Measurements from ENCODE around the gene ZNF683.
"Not testable (repeated sequence)": the region's sequence is repeated elsewhere in the genome, so short reads cannot be mapped to it uniquely, and the experiment has no call there.

Gene ZNF683

DNA sequence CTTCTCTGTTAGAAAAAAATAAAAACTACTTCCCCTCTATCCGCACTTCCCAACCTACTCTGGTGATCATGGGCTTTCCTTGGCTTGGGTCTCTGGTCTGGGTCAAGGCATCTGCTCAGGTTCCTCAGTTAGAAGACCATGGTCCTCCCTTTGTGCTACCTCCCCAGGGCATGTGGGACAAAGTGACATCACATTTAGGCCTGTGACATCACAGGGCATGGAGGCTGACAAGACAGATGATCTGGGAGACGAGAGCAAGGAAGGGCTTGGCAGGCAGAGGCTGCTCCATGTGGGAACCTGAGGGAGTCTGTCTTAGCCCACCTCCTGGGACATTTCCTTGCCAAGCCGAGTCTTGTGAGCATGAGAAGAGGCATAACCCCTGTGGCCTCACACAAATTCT lies at the start of gene ZNF683:
ZNF683 (minus strand) TSS at position 140 of the 400 bp plus-strand sequence. CDS start 4,179 bp downstream, outside the sequence.
- not testable (repeated sequence) for DNase-seq

DNA sequence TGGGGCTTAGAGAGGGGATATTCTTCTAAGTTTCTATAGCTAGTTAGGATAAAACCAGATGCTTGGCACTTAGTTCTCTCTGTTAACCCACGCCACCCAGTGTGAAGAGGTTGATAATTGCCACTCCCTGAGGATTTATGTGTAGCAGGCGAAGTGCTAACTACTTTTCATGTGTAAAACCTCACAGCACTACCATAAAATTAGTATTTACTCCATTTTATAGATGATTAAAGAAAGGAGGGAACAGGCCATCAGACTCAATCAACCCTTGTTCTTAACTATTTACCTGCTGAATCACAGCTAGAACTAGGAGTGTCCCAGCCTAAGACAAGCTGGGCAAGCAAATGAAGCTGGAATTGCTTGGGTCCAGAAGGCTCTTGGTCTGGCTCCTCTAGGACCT lies 46.9 kb upstream of the ZNF683 start:
- DNase-seq = no peak

DNA sequence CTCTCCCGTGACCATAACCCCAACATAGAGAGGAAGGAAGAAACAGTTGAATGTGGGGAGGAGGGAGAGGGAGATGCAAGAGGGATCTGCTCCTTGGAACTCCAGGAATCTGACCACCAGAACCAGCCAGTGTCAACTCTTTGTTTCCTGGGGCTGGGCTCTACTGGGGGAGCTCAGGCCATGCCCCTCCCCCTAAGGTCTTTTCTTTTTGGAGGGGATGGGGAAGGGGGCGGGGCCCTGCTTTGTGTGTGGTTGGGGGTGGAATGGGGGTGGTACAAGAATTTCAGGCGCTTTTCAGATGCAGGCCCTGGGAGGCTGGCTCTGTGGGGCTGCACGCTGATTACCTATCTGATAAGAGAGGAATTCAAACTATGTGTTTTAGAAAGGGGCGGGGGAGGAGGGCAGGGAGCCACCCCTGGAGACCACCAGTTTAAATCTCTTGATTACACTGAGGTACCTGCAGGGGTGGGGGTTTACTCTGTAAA lies 46.4 kb upstream of the ZNF683 start:
- DNase-seq = no peak

DNA sequence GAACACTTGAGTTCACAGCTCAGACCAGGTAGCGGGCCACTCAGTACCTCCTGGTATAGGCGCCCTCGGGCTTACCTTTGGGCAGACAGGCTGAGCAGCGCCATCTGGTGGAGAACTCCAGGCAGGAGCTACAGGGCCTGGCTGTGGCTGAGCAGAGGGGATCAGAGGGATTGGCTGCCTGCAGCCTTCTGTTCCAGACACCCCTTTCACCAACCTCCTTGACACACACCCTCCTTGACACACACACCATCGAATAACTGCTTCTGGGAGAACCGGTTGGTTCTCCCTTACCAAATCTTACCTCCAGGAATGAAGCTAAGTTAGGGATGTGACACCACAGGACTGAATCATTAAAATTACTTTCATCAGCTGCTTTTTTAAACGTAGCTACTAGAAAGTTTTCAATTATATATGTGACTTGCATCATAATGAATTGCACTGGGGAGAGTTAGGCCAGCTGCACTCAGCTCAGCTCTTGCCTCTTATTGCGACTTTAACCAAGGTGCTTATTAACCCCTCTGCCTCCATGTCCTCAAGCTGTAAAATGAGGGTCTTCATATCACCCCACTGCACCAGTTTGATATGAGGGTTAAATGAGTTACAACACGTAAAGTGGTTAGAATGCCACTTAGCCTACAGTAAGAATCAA lies 44.7 kb upstream of the ZNF683 start:
- peak; percentile 87 for DNase-seq

DNA sequence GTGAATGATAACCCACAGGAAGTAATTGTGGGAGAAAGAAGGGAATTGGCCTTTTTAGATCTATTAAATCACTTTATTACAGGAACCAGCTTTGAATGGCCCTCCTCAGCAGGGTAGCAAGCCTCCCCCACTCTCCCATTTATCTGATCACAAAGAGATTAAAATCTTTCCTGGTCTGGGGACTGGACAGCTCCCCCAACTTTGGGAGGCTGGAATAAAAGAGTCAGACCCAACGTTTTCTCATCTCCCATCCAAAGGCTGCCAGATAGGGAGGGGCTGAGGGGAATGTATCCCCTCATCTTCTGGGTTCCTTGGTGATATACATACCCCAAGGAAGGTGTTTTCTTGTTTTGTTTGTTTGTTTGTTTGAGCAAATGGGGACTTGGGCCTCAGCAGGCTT lies 40.5 kb upstream of the ZNF683 start:
- DNase-seq = no peak

DNA sequence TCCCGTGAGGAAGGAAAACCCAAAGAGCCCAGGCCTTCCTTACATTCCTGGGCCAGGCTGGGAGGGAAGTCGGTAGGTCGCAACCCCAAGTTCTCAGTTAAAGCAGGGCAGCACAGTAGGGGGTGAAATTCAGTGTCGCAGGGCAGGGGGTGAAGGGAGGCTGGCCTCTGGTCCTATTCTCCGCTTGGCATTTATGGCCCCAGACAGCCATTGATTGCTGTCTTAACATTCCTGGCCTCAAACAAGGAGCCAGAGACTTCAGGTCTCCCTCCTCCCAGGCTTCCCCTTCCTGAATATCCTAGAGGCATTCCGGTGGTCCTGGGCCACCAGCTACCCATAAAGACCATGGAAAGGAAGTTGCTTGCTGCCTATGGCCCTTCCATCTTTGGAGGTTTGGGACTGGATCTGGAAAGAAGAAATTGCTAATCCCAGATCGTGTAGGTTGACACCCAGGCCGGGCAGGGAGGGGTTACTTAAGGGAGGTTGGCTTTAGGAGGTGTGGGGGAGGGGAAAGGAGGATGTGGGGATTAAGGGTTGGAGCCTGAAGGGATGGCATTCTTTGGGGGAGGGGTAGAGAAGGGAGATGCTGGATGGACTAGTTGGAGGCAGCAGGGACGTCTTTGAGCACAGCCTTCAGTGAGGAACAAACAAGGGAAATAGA lies 39.8 kb upstream of the ZNF683 start:
- DNase-seq = no peak

DNA sequence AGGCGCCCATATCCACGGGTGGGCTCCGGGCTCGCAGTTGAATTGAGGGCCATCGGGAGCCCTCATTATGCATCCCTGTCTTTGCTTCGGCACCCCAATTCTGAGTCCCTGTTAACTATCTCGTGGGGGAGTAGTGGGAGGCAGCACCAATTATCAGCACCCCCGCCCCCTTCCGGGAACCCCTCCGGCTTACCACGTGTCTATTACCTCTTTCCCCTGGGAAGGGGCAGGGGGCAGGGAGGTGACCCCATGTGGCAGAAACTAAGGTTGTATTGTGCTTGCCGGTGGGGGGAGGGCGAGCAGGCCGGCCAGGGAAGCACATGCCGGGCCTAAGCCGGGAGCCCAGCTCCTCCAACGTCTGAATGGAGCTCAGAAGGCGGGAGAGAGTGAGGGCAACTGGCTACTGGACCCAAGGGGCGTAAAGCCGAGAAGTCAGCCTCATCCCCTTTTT lies 39.1 kb upstream of the ZNF683 start:
- DNase-seq = no peak

DNA sequence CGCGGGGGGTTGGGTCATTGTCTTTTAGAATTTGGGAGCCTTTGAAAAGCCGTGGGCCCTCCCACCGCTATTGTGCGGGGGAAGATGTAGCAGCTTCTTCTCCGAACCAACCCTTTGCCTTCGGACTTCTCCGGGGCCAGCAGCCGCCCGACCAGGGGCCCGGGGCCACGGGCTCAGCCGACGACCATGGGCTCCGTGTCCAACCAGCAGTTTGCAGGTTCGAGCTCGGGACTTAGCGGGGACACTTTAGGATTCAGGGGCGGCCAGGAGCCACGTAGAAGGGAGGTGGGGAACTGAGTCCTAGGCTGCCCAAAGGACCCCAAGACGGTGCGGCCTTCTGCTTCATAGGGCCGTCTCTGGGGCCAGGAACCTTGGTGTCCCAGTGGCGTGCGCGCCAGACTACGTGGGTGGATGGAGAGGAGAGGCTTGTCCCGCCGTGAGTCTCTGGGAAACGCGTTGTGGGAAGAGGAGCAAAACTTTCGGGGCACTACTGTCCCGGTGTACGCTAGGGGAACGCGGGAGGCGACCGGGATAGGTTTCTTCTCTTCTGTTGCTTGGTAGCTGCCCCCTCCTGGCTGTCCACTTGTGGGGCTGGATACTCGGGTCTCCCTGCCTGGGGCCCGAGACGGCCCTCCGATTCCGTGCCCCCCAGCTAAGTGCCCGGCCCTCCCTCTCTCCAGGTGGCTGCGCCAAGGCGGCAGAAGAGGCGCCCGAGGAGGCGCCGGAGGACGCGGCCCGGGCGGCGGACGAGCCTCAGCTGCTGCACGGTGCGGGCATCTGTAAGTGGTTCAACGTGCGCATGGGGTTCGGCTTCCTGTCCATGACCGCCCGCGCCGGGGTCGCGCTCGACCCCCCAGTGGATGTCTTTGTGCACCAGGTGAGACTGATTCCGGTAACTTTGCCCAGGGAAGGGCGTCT lies 38.4 kb upstream of the ZNF683 start, which contains the start of gene LIN28A:
LIN28A (plus strand) TSS at position 112 of the 918 bp plus-strand sequence; CDS start at position 187, 75 bp downstream.
- DNase-seq = no peak

DNA sequence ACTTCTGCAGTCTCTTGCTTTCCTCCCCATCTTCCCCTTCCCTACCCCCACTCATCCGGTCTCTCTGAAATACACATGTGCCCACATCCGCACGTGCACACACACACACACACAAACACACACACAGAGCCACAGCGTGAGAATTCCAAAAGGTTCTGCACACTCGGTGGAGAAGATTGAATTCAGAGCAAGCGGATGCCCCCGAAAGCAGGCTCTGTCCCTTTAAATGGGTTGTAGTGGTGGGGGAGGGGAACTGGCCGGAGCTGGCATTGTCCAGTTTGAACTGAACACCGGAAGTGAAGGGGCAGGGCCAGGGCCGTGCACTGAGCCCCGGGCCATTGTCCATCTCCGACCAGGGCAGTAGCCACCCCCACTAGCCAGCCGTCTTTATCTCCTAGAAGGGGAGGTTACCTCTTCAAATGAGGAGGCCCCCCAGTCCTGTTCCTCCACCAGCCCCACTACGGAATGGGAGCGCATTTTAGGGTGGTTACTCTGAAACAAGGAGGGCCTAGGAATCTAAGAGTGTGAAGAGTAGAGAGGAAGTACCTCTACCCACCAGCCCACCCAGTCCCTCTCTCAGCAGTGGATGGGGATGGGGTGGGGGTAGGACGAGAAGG lies 36.7 kb upstream of the ZNF683 start:
- DNase-seq = no peak

DNA sequence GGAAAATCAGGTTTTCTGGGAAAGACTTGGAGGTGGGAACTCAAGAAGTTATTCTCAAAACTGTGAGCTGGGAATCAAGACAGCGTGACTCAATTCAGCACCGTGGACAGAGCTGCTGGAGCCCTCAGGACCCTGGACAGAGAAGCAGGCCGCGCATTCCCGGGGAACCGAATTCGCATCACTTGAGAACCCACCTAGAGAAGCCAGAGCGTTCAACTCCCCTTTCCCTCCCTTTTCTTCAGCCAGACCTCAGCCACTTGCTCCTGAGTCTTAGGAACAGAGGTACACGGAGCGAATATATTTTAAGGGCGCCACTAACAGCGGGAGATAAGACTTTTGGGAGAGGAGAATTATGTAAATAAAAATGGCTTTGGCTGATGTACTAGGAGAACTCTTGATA lies 36.1 kb upstream of the ZNF683 start:
- peak; percentile 82 for DNase-seq

DNA sequence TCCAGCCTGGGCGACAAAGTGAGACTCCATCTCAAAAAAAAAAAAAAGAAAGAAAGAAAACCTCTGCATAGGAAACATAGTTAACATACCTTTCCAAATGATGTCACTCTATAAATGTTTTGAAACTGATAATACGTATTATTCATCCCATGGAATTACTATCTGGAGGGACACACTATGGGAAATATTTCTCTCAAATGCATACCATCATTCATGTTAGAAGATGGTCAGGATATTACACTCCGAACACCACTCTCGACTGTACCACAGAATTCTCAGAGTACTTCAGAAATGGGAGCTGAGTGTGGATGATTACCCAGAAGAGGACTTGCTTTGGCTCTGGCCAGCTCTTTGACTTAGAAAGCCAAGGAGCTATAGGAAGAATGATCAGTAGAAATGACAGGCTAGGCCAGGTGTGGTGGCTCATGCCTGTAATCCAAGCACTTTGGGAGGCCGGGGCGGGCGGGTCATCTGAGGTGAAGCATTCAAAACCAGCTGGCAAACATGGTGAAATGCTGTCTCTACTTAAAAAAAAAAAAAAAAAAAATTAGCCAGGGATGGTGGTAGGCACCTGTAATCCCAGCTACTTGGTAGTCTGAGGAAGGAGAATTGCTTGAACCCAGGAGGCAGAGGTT lies 32.8 kb upstream of the ZNF683 start:
- no peak for DNase-seq

DNA sequence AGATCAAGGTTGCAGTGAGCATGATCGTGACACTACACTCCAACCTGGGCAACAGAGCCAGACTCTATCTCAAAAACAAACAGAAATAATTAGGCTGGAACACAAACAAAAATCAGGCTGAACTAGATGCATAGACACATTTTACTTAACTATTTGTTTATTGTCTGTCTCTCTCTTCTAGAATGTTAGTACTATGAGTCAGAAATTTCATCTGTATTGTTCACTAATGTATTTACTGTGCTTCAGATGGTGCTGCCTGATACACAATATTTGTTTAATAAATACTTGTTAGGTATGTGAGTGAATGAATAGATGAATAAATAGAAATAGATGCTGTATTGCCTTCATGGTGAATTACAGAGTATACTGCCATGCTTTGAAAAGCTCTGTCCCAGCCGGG lies 32.1 kb upstream of the ZNF683 start:
- no peak for DNase-seq

DNA sequence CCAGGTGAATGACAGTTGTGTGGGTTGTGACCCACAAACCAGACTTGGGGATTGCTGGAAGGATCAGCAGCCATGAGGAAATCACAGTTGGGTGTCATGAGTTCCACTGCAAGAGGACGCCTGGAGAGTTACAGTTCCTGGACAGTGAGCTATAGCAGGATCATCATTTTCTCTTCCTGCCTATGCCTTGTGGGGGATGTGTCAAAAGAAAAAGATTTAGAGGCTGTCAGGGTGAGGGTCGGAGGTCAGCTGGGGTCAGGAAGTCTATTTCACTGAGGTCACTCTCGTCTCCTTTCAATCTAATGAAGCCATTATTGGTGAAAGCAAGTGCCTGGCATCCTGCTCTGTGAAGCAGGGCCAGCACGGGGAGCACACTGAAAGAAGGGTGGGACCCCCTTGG lies 31.1 kb upstream of the ZNF683 start:
- DNase-seq = no peak

DNA sequence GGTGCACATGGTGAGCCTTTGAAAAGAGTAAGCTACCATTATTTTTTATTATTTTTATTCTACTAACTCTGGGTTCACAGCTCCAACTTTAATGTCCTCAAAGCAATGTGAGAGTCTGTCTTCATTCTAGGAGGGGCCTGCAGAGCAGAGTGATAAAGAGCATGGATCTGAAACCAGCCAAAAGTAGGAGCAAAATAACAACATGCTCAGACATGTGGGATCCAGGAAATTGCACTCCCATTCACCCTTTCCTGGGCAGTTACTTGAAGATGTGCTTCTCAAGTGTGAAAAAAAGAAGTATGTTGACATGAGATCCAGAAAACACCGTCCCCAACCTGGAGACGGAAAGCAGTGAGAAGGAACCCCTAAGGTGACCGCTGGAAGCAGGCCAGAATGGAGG lies 29.3 kb upstream of the ZNF683 start:
- no peak for DNase-seq

DNA sequence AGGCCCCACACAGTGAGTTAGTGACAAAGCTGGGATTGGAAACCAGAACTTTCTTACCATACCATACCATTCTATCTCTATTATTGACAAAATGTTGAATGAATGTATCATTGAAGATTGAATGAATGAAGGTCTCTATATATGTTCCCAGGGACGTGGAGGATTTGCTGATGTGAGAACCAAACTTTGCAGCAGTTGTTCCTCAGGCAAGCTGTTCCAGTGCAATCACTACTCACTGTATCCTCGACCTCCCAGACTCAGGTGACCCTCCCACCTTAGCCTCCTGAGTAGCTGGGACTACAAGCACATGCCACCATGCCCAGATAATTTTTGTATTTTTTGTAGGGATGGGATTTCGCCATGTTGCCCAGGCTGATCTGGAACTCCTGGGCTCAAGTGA lies 26.5 kb upstream of the ZNF683 start:
- no peak for DNase-seq

DNA sequence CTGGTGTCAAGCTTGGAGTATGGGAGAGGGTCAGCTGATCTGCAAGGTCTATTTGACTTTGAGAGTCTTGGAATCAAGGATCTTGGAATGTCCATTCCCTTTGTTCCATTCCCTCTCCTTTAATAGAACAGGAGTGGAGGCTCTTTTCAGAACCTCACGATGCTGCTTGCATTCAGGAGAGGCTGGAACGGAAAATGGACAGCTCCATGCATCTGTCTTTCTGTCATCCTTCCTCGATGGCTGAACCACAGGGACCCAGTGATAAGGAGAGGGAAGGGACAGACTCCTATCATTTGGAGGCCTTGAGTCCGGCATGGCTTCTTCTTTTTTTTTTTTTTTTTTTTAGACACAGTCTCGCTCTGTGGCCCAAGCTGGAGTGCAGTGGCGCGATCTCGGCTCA lies 23.2 kb upstream of the ZNF683 start:
- DNase-seq = no peak

DNA sequence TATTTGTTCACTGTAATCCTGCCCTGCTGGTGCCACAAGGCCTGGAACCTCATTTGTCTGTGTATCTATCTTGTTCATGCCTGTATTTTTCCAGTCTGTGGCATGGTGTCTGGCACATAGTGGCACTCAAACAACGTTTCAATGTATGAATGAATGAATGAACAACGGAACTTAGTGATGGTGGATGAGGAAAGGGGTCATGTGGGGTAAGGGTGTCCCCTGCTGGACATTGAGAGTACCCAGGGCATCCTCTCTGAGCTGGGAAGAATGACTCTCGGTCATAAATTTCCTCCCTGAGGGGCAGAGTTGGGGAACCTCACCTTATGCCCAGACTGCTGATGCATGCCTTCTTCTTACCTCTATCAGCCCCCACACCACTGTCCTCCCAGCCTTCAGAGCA lies 18.9 kb upstream of the ZNF683 start:
- peak; percentile 71 for DNase-seq

DNA sequence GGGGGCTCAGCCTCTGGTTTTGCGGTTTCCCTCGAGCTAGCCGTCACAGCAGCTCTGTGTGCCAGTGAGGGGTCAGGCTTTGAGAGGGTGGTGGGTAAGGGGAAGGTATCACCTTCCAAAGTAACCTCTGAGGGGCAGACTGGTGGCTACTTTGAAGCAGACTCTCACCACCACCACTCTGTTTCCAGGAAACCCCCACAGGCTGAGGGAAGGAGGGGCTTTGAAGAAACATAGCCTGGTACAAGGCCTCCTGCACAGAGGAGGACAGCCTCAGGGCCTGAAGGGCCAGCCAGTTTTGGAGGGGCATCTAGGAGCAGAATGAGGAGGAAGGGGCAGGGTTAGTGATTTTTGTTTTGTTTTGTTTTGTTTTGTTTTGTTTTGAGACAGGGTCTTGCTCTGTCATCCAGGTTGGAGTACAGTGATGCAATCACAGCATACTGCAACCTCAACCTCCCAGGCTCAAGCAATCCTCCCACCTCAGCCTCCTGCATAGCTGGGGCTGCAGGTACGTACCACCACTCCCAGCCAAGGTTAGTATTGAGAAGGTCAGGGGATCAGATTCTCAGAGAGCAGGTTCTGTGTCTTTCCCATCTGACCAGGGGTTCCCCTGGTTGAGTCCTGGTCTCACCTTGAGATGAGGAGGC lies 17.2 kb upstream of the ZNF683 start:
- no peak for DNase-seq

DNA sequence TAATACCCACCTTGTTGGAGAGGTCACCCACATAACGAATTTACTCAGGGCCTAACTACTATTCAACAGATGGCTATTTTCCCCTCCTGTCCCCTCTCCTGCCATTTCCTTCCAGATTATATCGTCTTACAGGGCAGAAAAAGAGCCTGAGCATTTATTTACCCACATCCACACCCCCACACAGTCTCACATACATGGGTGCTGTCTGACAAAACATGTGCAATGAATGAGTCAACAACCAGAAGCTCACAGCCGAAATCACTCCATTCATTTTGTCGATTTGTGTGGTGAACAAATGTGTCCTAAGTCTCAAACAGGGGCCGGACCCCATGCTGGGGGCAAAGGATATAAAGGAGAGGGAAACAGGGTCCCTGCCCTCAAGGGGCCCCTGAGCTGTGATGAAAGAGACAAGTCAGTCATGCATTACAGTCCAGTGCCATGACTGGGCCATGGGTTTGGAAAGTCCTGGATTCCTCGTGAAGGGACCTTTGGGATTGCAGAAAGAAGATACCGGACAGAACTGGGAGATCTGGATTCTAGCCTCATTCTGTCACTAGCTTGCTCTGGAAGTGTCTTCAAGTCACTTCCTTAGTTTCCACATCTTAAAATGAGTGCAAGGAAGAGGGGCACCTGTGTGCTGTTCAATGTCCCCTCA lies 16.4 kb upstream of the ZNF683 start:
- DNase-seq = no peak

DNA sequence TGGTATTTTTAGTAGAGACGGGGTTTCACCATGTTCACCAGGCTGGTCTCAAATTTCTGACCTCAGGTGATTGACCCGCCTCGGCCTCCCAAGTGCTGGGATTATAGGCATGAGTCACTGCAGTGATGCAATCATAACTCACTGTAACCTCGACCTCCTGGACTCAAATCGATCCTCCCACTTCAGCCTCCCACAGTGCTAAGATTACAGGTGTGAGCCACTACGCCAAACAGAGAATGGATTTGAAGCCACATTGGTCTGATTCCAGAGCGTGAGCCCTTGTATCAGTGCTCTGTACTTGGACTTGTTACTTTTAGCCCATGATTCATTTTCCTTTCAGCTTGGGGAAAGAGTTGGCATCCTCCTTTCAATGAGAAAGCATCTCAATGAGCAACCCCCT lies 14.9 kb upstream of the ZNF683 start:
- DNase-seq = no peak

DNA sequence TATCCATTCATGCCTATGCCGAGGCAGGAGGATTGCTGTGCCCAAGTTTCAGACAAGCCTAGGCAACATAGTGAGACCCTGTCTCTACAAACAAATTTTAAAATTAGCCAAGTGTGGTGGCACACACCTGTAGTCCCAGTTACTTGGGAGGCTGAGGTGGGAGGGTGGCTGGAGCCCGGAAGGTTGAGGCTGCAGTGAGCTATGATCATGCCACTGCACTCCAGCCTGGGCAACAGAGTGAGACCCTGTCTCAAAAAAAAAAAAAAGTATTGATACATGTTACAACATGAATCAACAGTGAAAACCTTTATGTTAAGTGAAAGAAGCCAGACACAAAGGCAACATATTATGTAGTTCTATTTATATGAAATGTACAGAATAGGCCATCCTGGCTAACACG lies 12.5 kb upstream of the ZNF683 start:
- not testable (repeated sequence) for DNase-seq

Data from CD4-positive, alpha-beta T cell treated with Interleukin-10 for 1 hour (primary cell).